ENCODE results near the gene DLG1. TPM values are rescaled to one million over a fixed set of nuclear protein-coding genes. Genes with fewer than 3 reads are reported as not detected.

Gene DLG1
- total RNA-seq, 1 experiment from 2014 or later: 89.8 TPM

GRCh38 chr3:197339841-197340520 is 41.6 kb upstream of the DLG1 start:
- Histone ChIP-seq H3K79me2 (ENCODE audit: insufficient read depth, low read length) (no peaks in the 10 kb centered on the region), H3K9me3 (ENCODE audit: control insufficient read depth in 1 of 2, insufficient read depth in 1 of 2, low read depth in 1 of 2, low read length in 2 of 2) (no peaks in the 10 kb centered on the region), H3K4me3 (replicated peaks in 1 of 2; ENCODE audit: low read depth in 1 of 2, low read length in 2 of 2) (no peak overlapping the region), H3K9me2 (ENCODE audit: insufficient read depth) (no peaks in the 10 kb centered on the region), H3K4me2 (ENCODE audit: low read length) (no peak overlapping the region), H3K27ac (ENCODE audit: low read depth, low read length) (no peak overlapping the region), H4K20me1 (ENCODE audit: insufficient read depth) (no peaks in the 10 kb centered on the region), H3K9ac (ENCODE audit: low read length) (no peak overlapping the region), H3K4me1 (ENCODE audit: control insufficient read depth in 1 of 2, insufficient read depth in 2 of 2, low read length in 2 of 2) (no peaks in the 10 kb centered on the region), H3K36me3 (ENCODE audit: control insufficient read depth in 1 of 2, insufficient read depth in 2 of 2, low read length in 2 of 2) (no peaks in the 10 kb centered on the region), H3K27me3 (ENCODE audit: insufficient read depth, low read length) (no peaks in the 10 kb centered on the region), H2AFZ (ENCODE audit: low read depth, low read length, poor library complexity, severe bottlenecking) (no peak overlapping the region)
- ChIA-PET RAD21 (ENCODE audit: low non-redundant PET in 1 of 2, low total read pairs in 2 of 2, uncharacterized antibody in 2 of 2, unreplicated experiment in 2 of 2) (no interaction called here), POLR2A (no interaction called here), CTCF (no interaction called here)
- DNase-seq (ENCODE audit: low read depth, low spot score) (no peak), ATAC-seq (no peak)
- intact Hi-C loops (cut with micrococcal nuclease): no loop called here
- TF ChIP-seq POLR2A (IDR thresholded peaks at IDR 0.05; ENCODE audit: borderline replicate concordance, extremely low read depth, insufficient read depth, insufficient read length): no peak
- no peak for TF ChIP-seq POLR2AphosphoS5 (IDR thresholded peaks at IDR 0.05; ENCODE audit: low read depth, low read length)
- TF ChIP-seq CEBPB (IDR thresholded peaks at IDR 0.05; ENCODE audit: low read depth): no peak
- no peak for TF ChIP-seq TCF7L2 (IDR thresholded peaks at IDR 0.05; ENCODE audit: borderline replicate concordance, extremely low read depth, insufficient read depth, insufficient read length)
- no peak for TF ChIP-seq ZNF274 (IDR thresholded peaks at IDR 0.05; ENCODE audit: low read depth, low read length)
- no peak for TF ChIP-seq YY1 (IDR thresholded peaks at IDR 0.05; ENCODE audit: extremely low read depth, insufficient replicate concordance, low read depth, low read length)
- no peak for TF ChIP-seq RAD21 (IDR thresholded peaks at IDR 0.05; ENCODE audit: low read depth)
- TF ChIP-seq SIN3A (IDR thresholded peaks at IDR 0.05; ENCODE audit: low read depth): no peak
- no TSS peak for BruUV-seq (replicated peaks)

GRCh38 chr3:197338586-197338985 is 40.2 kb upstream of the DLG1 start:
- no peak for TF ChIP-seq POLR2A (IDR thresholded peaks at IDR 0.05; ENCODE audit: borderline replicate concordance, extremely low read depth, insufficient read depth, insufficient read length)
- H3K27me3 ChIP-seq (ENCODE audit: insufficient read depth, low read length): no peaks in the 10 kb centered on the region
- no peaks in the 10 kb centered on the region for H3K9me2 ChIP-seq (ENCODE audit: insufficient read depth)
- H3K27ac ChIP-seq (ENCODE audit: low read depth, low read length): no peak overlapping the region
- H2AFZ ChIP-seq (ENCODE audit: low read depth, low read length, poor library complexity, severe bottlenecking): no peak overlapping the region
- no peaks in the 10 kb centered on the region for H3K36me3 ChIP-seq (ENCODE audit: control insufficient read depth in 1 of 2, insufficient read depth in 2 of 2, low read length in 2 of 2)
- H3K9ac ChIP-seq (ENCODE audit: low read length): no peak overlapping the region
- POLR2A ChIA-PET: no interaction called here
- BruUV-seq (replicated peaks): no TSS peak
- CTCF ChIA-PET: no interaction called here
- DNase-seq (ENCODE audit: low read depth, low spot score): no peak
- no peaks in the 10 kb centered on the region for H3K79me2 ChIP-seq (ENCODE audit: insufficient read depth, low read length)
- H3K9me3 ChIP-seq (ENCODE audit: control insufficient read depth in 1 of 2, insufficient read depth in 1 of 2, low read depth in 1 of 2, low read length in 2 of 2): no peaks in the 10 kb centered on the region
- no peak overlapping the region for H3K4me3 ChIP-seq (replicated peaks in 1 of 2; ENCODE audit: low read depth in 1 of 2, low read length in 2 of 2)
- ATAC-seq: no peak
- RAD21 ChIA-PET (ENCODE audit: low non-redundant PET in 1 of 2, low total read pairs in 2 of 2, uncharacterized antibody in 2 of 2, unreplicated experiment in 2 of 2): no interaction called here
- H3K4me2 ChIP-seq (ENCODE audit: low read length): no peak overlapping the region
- intact Hi-C loops (cut with micrococcal nuclease): no loop called here
- no peaks in the 10 kb centered on the region for H4K20me1 ChIP-seq (ENCODE audit: insufficient read depth)
- H3K4me1 ChIP-seq (ENCODE audit: control insufficient read depth in 1 of 2, insufficient read depth in 2 of 2, low read length in 2 of 2): no peaks in the 10 kb centered on the region

All from HCT116 (cell line).